ENCODE data around the gene NPTX1. TPM values are rescaled to one million over a fixed set of nuclear protein-coding genes. Genes with fewer than 3 reads are reported as not detected.
"Not testable (repeated sequence)": the region's sequence is repeated elsewhere in the genome, so short reads cannot be mapped to it uniquely, and the experiment has no call there.

NPTX1 gene
- total RNA-seq, 1 donor, result 2.2 TPM

- H3K4me3 ChIP-seq (ENCODE audit: low read depth, low read length), result no peak overlapping the region
- TF ChIP-seq CTCF (IDR thresholded peaks at IDR 0.05; ENCODE audit: insufficient read depth, low read depth, low read length), result no peak
- DNase-seq (ENCODE audit: low read depth), result no peak
Measured at GRCh38 chr17:80511222-80512180, 35.1 kb upstream of the NPTX1 start.

- no peak for DNase-seq (ENCODE audit: low read depth)
- H3K4me3 ChIP-seq (ENCODE audit: low read depth, low read length), result no peak overlapping the region
- TF ChIP-seq CTCF (IDR thresholded peaks at IDR 0.05; ENCODE audit: insufficient read depth, low read depth, low read length), result no peak
Measured at GRCh38 chr17:80510772-80511171, 34.4 kb upstream of the NPTX1 start.

GRCh38 chr17:80510132-80510531 lies 33.7 kb upstream of the NPTX1 start:
- no peak for DNase-seq (ENCODE audit: low read depth)
- no peak overlapping the region for H3K4me3 ChIP-seq (ENCODE audit: low read depth, low read length)
- no peak for TF ChIP-seq CTCF (IDR thresholded peaks at IDR 0.05; ENCODE audit: insufficient read depth, low read depth, low read length)

- no peak for DNase-seq (ENCODE audit: low read depth)
- H3K4me3 ChIP-seq (ENCODE audit: low read depth, low read length), result no peak overlapping the region
- no peak for TF ChIP-seq CTCF (IDR thresholded peaks at IDR 0.05; ENCODE audit: insufficient read depth, low read depth, low read length)
Measured at GRCh38 chr17:80509311-80509710, 32.9 kb upstream of the NPTX1 start.

GRCh38 chr17:80507965-80508364 lies 31.6 kb upstream of the NPTX1 start:
- DNase-seq (ENCODE audit: low read depth), result no peak
- no peak overlapping the region for H3K4me3 ChIP-seq (ENCODE audit: low read depth, low read length)
- TF ChIP-seq CTCF (IDR thresholded peaks at IDR 0.05; ENCODE audit: insufficient read depth, low read depth, low read length), result no peak

GRCh38 chr17:80507177-80507576 lies 30.8 kb upstream of the NPTX1 start:
- DNase-seq (ENCODE audit: low read depth), result not testable (repeated sequence)

GRCh38 chr17:80504686-80505413 lies 28.4 kb upstream of the NPTX1 start:
- H3K4me3 ChIP-seq (ENCODE audit: low read depth, low read length), result no peak overlapping the region
- peak; percentile 62 for DNase-seq (ENCODE audit: low read depth)
- no peak for TF ChIP-seq CTCF (IDR thresholded peaks at IDR 0.05; ENCODE audit: insufficient read depth, low read depth, low read length)

More at GRCh38 chr17:80507177-80507576, 30.8 kb upstream of the NPTX1 start:
- not testable (repeated sequence) for H3K4me3 ChIP-seq (ENCODE audit: low read depth, low read length)

Data from fibroblast of villous mesenchyme (primary cell).